HEK293 (cell line): ENCODE measurements around the gene TSPAN3.

ENCODE experiments used
- HOXC10 ChIP-seq: sonication (generic); formaldehyde crosslinking; IDR thresholded peaks from 2 replicates; pipeline ENCODE4 v1.8.1; 2023; ENCODE audit warnings: mild to moderate bottlenecking, missing genetic modification reagents
- MEIS1 ChIP-seq: sonication (generic); formaldehyde crosslinking; IDR thresholded peaks from 2 replicates; pipeline ENCODE4 v1.8.1; 2022; ENCODE audit warnings: missing genetic modification reagents, mild to moderate bottlenecking, borderline replicate concordance
- ZBTB1 ChIP-seq: fragments of 450-650 bp; formaldehyde crosslinking; IDR thresholded peaks from 2 replicates; pipeline ENCODE4 v1.5.1; 2016; ENCODE audit warnings: missing biosample characterization, missing genetic modification characterization
- ZBTB7A ChIP-seq: fragments of 450-650 bp; formaldehyde crosslinking; IDR thresholded peaks from 2 replicates; pipeline ENCODE4 v1.5.1; 2016; ENCODE audit warnings: low read depth, missing biosample characterization, missing genetic modification characterization
- ZNF10 ChIP-seq: fragments of 450-650 bp; formaldehyde crosslinking; IDR thresholded peaks from 2 replicates; pipeline ENCODE4 v1.5.1; 2017; ENCODE audit warnings: missing biosample characterization, missing genetic modification characterization
- ZNF112 ChIP-seq: fragments of 450-650 bp; formaldehyde crosslinking; IDR thresholded peaks from 2 replicates; pipeline ENCODE4 v1.5.0; 2017; ENCODE audit warnings: missing biosample characterization, missing genetic modification characterization
- ZNF175 ChIP-seq: fragments of 450-650 bp; formaldehyde crosslinking; IDR thresholded peaks from 2 replicates; pipeline ENCODE4 v1.5.1; 2016; ENCODE audit warnings: missing biosample characterization, missing genetic modification characterization
- ZNF335 ChIP-seq: fragments of 450-650 bp; formaldehyde crosslinking; conservative IDR thresholded peaks from 2 replicates; pipeline ENCODE4 v1.5.1; 2016; ENCODE audit warnings: missing biosample characterization, missing genetic modification characterization
- TF ChIP-seq, protein P1 (sequence below): fragments of 450-650 bp; formaldehyde crosslinking; IDR thresholded peaks from 2 replicates; pipeline ENCODE4 v1.5.1; 2016; ENCODE audit warnings: missing biosample characterization, missing genetic modification characterization

DNA sequence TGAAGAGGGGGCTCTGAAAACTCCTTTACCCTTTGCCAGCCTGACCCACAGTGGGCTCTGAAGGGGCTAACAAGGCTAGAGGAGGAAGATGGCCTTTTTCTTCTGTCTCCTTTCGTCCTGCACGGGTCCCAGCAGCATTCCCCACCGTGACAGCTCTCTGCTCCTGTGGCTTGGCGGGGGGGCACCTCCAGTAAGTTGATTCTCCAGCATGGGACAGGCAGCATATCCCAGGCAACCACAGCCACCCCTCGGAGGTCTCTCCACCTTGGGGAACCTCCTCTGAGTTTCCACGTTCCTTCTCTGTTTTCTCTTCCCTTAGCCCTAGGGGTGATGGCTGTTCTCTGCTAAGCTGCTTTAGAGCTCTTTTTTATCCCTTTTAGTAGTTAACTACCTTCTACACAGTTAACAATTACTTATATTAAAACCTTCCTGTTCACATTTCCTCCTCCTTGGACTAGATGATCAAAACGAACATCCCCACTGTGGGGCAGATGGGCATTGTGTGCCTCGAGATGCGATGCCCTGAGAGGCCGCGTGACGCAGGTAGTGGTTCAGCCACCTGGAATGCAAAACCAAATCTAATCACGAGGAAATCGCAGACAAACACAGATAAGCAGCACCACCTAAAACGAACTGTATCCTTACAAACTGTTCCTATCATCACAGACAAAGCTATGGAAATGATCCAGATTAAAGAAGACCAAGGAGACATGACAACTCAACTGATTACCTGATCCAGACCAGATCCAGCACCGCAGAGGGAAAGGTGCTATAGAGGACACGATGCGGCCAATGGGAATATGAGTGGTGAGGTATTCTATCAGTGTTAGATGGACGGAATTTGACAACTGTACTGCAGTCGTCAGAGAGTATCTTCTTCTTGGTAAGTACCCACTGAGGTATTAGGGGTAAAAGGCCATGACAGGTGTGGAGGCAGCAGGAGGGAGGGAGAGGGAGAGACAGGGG lies 27.7 kb downstream of the TSPAN3 start:
- TF ChIP-seq, protein P1, sequence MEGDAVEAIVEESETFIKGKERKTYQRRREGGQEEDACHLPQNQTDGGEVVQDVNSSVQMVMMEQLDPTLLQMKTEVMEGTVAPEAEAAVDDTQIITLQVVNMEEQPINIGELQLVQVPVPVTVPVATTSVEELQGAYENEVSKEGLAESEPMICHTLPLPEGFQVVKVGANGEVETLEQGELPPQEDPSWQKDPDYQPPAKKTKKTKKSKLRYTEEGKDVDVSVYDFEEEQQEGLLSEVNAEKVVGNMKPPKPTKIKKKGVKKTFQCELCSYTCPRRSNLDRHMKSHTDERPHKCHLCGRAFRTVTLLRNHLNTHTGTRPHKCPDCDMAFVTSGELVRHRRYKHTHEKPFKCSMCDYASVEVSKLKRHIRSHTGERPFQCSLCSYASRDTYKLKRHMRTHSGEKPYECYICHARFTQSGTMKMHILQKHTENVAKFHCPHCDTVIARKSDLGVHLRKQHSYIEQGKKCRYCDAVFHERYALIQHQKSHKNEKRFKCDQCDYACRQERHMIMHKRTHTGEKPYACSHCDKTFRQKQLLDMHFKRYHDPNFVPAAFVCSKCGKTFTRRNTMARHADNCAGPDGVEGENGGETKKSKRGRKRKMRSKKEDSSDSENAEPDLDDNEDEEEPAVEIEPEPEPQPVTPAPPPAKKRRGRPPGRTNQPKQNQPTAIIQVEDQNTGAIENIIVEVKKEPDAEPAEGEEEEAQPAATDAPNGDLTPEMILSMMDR (tag by site-specific recombination) = no peak
- TF ChIP-seq ZNF10 (tag by site-specific recombination) (no peak), MEIS1 (CRISPR knock-in tag) (no peak), ZNF175 (tag by site-specific recombination) (no peak), HOXC10 (no peak), ZBTB7A (tag by site-specific recombination) (no peak), ZNF335 (no peak), ZNF112 (no peak), ZBTB1 (no peak)
